Smooth muscle cell of the pulmonary artery (primary cell): ENCODE measurements around the gene PCDHA6. TPM values are rescaled to one million over a fixed set of nuclear protein-coding genes. Genes with fewer than 3 reads are reported as not detected.

ENCODE experiments used
- total RNA-seq: library from RNA; depleted of rRNA; stranded (reverse); fragments of >200 nt; gene quantifications from 2 replicates; pipeline ENCODE4 v1.2.3, GENCODE V29; 2014

The PCDHA6 gene
- total RNA-seq = 0.76 and 0.91 TPM in 2 replicates

GRCh38 chr5:140827704-140828361, at the start of gene PCDHA6:
PCDHA6 (plus strand) TSS chr5:140827960; CDS start chr5:140828092, 132 bp downstream.

GRCh38 chr5:140785905-140786686, 41.7 kb upstream of the PCDHA6 start, which contains the start of gene PCDHA1:
PCDHA1 (plus strand) TSS chr5:140786140.

GRCh38 chr5:140794595-140795258, 33.0 kb upstream of the PCDHA6 start, which contains the start of gene PCDHA2:
PCDHA2 (plus strand) TSS chr5:140794852.

GRCh38 chr5:140800816-140801493, 26.8 kb upstream of the PCDHA6 start, which contains the start of gene PCDHA3:
PCDHA3 (plus strand) TSS chr5:140801057.

GRCh38 chr5:140806834-140807775, 20.7 kb upstream of the PCDHA6 start, which contains the start of gene PCDHA4:
PCDHA4 (plus strand) TSS chr5:140807068.

GRCh38 chr5:140821375-140822280, 6.1 kb upstream of the PCDHA6 start, which contains the start of gene PCDHA5:
PCDHA5 (plus strand) TSS chr5:140821613.

GRCh38 chr5:140833993-140834392, 6.2 kb downstream of the PCDHA6 start, which contains the start of gene PCDHA7:
PCDHA7 (plus strand) TSS chr5:140834269; CDS start chr5:140834384, 115 bp downstream.

GRCh38 chr5:140840978-140841962, 13.5 kb downstream of the PCDHA6 start, which contains the start of gene PCDHA8:
PCDHA8 (plus strand) TSS chr5:140841187; CDS start chr5:140841322, 135 bp downstream.

GRCh38 chr5:140848139-140849102, 20.7 kb downstream of the PCDHA6 start, which contains the start of gene PCDHA9:
PCDHA9 (plus strand) TSS chr5:140848382; CDS start chr5:140848496, 114 bp downstream.

GRCh38 chr5:140855772-140856674, 28.3 kb downstream of the PCDHA6 start, which contains the start of gene PCDHA10:
PCDHA10 (plus strand) TSS chr5:140855897; CDS start chr5:140856049, 152 bp downstream.

GRCh38 chr5:140868721-140869554, 41.2 kb downstream of the PCDHA6 start, which contains the start of gene PCDHA11:
PCDHA11 (plus strand) TSS chr5:140868957; CDS start chr5:140869104, 147 bp downstream.

GRCh38 chr5:140875085-140876065, 47.6 kb downstream of the PCDHA6 start, which contains the start of gene PCDHA12:
PCDHA12 (plus strand) TSS chr5:140875308; CDS start chr5:140875473, 165 bp downstream.

